Fibroblast of the aortic adventitia (primary cell): ENCODE data around the gene TMEM51. TPM values are rescaled to one million over a fixed set of nuclear protein-coding genes. Genes with fewer than 3 reads are reported as not detected.
"Not testable (repeated sequence)": the region's sequence is repeated elsewhere in the genome, so short reads cannot be mapped to it uniquely, and the experiment has no call there.

Experiments
- DNase-seq: peaks from one replicate; pipeline ENCODE4 v3.0.0-alpha.2; 2010; ENCODE audit warnings: low read depth
- H3K4me3 ChIP-seq: 2 replicates; pipeline ENCODE4 v1.5.1; 2011; ENCODE audit warnings: low read depth, mild to moderate bottlenecking, control low read depth, low read length, moderate library complexity
- CTCF ChIP-seq: IDR thresholded peaks from 2 replicates; pipeline ENCODE4 v1.5.1; 2011; ENCODE audit warnings: mild to moderate bottlenecking, low read length, control low read depth, inconsistent platforms; ENCODE audit not compliant: insufficient read depth
- total RNA-seq: library from RNA; depleted of rRNA; stranded (reverse); fragments of >200 nt; gene quantifications from 2 replicates; pipeline ENCODE4 v1.2.3, GENCODE V29; 2012; ENCODE audit warnings: low replicate concordance

TMEM51 gene
- total RNA-seq, 1 donor = 1.4 TPM

GRCh38 chr1:15168479-15168878, 14.9 kb downstream of the TMEM51 start:
- H3K4me3 ChIP-seq = no peak overlapping the region
- no peak for TF ChIP-seq CTCF
- DNase-seq = peak; percentile 76

GRCh38 chr1:15170071-15170470, 16.5 kb downstream of the TMEM51 start:
- TF ChIP-seq CTCF = no peak
- no peak overlapping the region for H3K4me3 ChIP-seq
- no peak for DNase-seq

GRCh38 chr1:15171271-15171908, 17.8 kb downstream of the TMEM51 start:
- DNase-seq = no peak
- no peak overlapping the region for H3K4me3 ChIP-seq
- no peak for TF ChIP-seq CTCF

GRCh38 chr1:15172405-15173259, 19.1 kb downstream of the TMEM51 start:
- TF ChIP-seq CTCF = no peak
- DNase-seq = peak; percentile 19
- no peak overlapping the region for H3K4me3 ChIP-seq

- TF ChIP-seq CTCF = no peak
- DNase-seq = no peak
- no peak overlapping the region for H3K4me3 ChIP-seq
Observed at GRCh38 chr1:15173863-15174614, 20.5 kb downstream of the TMEM51 start.

GRCh38 chr1:15174615-15174983, 21.1 kb downstream of the TMEM51 start:
- no peak for TF ChIP-seq CTCF
- no peak for DNase-seq
- no peak overlapping the region for H3K4me3 ChIP-seq

- H3K4me3 ChIP-seq, DNase-seq: not testable (repeated sequence)
Observed at GRCh38 chr1:15175324-15176094, 22.0 kb downstream of the TMEM51 start.
